ENCODE measurements around the gene APBA3.

The APBA3 gene

GRCh38 chr19:3721131-3721886, 40.2 kb downstream of the APBA3 start (continued):
- TF ChIP-seq ZSCAN30 (tag by site-specific recombination; IDR thresholded peaks at IDR 0.05) (peak; percentile 94), ZNF600 (tag by site-specific recombination; IDR thresholded peaks at IDR 0.05) (no peak), MEIS1 (CRISPR knock-in tag; IDR thresholded peaks at IDR 0.05; ENCODE audit: borderline replicate concordance) (no peak), ZNF416 (tag by site-specific recombination; IDR thresholded peaks at IDR 0.05) (no peak), ZNF121 (tag by site-specific recombination; IDR thresholded peaks at IDR 0.05) (no peak), ZNF202 (tag by site-specific recombination; IDR thresholded peaks at IDR 0.05; ENCODE audit: borderline replicate concordance) (no peak), KLF16 (tag by site-specific recombination; IDR thresholded peaks at IDR 0.05) (peak; percentile 92), ZNF366 (tag by site-specific recombination; conservative IDR thresholded peaks at IDR 0.05) (no peak), MZF1 (tag by site-specific recombination; IDR thresholded peaks at IDR 0.05; ENCODE audit: borderline replicate concordance) (no peak), ZNF354C (tag by site-specific recombination; IDR thresholded peaks at IDR 0.05; ENCODE audit: borderline replicate concordance, low read depth) (no peak), ZNF580 (tag by site-specific recombination; IDR thresholded peaks at IDR 0.05) (peak; percentile 95), ZNF692 (tag by site-specific recombination; IDR thresholded peaks at IDR 0.05) (peak; percentile 82), ZNF596 (tag by site-specific recombination; IDR thresholded peaks at IDR 0.05) (no peak), WT1 (tag by site-specific recombination; IDR thresholded peaks at IDR 0.05) (no peak), ZNF571 (tag by site-specific recombination; IDR thresholded peaks at IDR 0.05) (no peak), ZNF561 (tag by site-specific recombination; IDR thresholded peaks at IDR 0.05; ENCODE audit: borderline replicate concordance) (no peak; the same call in none of the 2 replicates), ZNF248 (tag by site-specific recombination; IDR thresholded peaks at IDR 0.05) (no peak), ZNF114 (tag by site-specific recombination; IDR thresholded peaks at IDR 0.05) (no peak), ZNF558 (tag by site-specific recombination; IDR thresholded peaks at IDR 0.05) (no peak), ZNF792 (tag by site-specific recombination; IDR thresholded peaks at IDR 0.05) (no peak), MYNN (tag by site-specific recombination; IDR thresholded peaks at IDR 0.05; ENCODE audit: borderline replicate concordance) (no peak), ZNF132 (tag by site-specific recombination; IDR thresholded peaks at IDR 0.05; ENCODE audit: borderline replicate concordance) (no peak), ZNF155 (tag by site-specific recombination; IDR thresholded peaks at IDR 0.05) (no peak), ZNF518A (tag by site-specific recombination; conservative IDR thresholded peaks at IDR 0.05; ENCODE audit: low read depth) (no peak), ZBTB44 (tag by site-specific recombination; IDR thresholded peaks at IDR 0.05) (peak; percentile 81), HIC1 (tag by site-specific recombination; IDR thresholded peaks at IDR 0.05) (no peak), REPIN1 (tag by site-specific recombination; IDR thresholded peaks at IDR 0.05; ENCODE audit: low read depth) (no peak)
- TF ChIP-seq, protein P1, sequence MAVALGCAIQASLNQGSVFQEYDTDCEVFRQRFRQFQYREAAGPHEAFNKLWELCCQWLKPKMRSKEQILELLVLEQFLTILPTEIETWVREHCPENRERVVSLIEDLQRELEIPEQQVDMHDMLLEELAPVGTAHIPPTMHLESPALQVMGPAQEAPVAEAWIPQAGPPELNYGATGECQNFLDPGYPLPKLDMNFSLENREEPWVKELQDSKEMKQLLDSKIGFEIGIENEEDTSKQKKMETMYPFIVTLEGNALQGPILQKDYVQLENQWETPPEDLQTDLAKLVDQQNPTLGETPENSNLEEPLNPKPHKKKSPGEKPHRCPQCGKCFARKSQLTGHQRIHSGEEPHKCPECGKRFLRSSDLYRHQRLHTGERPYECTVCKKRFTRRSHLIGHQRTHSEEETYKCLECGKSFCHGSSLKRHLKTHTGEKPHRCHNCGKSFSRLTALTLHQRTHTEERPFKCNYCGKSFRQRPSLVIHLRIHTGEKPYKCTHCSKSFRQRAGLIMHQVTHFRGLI (tag by site-specific recombination; IDR thresholded peaks at IDR 0.05): no peak

All from HEK293 (cell line).